Fibroblast of villous mesenchyme (primary cell): Measurements from ENCODE around the gene RASSF7. TPM values are rescaled to one million over a fixed set of nuclear protein-coding genes. Genes with fewer than 3 reads are reported as not detected.

Experiments
- DNase-seq: peaks from one replicate; pipeline ENCODE4 v3.0.0-alpha.2; 2010; ENCODE audit warnings: low read depth
- H3K4me3 ChIP-seq: 2 replicates; pipeline ENCODE4 v1.5.1; 2011; ENCODE audit warnings: low read depth, mild to moderate bottlenecking, low read length
- CTCF ChIP-seq: IDR thresholded peaks from 2 replicates; pipeline ENCODE4 v1.5.1; 2012; ENCODE audit warnings: low read depth, mild to moderate bottlenecking, low read length; ENCODE audit not compliant: insufficient read depth
- total RNA-seq: library from RNA; depleted of rRNA; stranded (reverse); fragments of >200 nt; gene quantifications from 2 replicates; pipeline ENCODE4 v1.2.3, GENCODE V29; 2012

RASSF7 gene
- total RNA-seq, 1 donor, result 15.5 TPM

DNA sequence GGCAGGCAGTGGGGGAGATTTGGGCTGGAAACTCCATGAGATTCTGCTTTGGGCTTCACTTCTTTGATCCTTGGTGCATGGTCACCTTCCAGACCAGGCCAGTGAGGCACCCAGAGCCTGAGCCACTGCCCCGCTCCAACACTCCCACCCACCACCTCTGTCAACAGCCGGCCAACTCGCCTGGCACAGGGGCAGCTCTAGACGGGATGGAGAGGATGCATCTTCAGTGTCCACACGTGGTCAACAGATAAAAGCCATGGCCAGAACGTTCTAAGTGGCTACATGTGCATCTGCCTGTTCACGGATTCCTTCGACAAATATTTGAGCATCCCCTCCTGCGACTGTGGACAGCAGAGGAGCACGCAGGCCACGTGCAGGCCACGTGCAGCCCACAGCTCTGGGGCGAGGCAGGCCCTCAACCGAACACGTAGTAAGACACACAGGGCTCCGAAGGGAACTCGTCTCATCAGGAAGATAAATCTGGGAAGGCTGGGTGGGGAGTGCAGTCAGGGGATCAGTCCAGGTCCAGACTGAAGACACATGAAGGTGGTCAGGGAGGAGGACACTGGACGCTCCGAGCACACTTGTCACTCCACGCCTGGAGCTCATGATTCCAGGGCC is 22.2 kb upstream of the RASSF7 start:
- TF ChIP-seq CTCF, result no peak
- no peak overlapping the region for H3K4me3 ChIP-seq
- no peak for DNase-seq

GRCh38 chr11:539971-540481 is 20.7 kb upstream of the RASSF7 start:
- TF ChIP-seq CTCF, result no peak
- no peak for DNase-seq
- H3K4me3 ChIP-seq, result no peak overlapping the region

DNA sequence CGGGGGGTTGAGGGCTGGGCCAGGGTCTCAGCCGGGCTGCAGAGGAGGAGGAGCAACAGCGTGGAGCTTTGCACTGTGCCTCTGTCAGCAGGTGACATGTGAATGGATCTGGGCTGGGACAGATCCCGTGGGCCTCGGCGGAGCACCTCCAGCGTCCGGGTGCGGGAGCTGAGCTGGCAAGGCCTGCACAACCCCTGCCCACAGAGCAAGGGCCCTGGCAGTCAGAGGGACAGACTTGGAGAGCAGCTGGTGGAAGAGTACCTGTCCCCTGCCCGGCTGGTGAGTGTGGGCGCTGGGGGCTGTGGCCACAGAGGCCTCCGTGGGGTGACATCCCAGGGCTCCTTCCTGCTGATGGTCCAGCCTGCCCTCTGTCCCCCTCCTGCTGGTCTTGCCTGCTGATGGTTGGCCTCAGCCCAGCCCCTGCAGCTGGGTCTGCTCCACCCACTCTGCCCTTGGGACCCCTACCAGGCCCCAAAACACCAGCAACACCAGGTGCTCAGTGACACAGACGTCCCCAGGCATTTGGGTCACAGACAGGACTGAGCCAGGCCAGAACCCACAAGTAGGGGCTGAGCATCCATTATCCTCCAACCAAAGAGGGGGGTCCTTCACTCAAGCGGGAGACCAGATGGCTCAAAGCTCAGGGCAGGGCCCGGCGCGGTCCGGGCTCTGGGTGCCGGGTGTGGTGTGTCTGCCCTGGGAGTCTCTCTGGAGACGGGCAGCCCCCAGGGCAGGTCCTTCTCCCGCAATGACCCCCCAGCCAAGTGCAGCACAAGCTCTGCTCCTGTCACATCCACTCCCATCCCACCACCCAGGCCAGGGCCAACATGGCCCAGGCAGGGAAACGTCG is 20.0 kb upstream of the RASSF7 start:
- TF ChIP-seq CTCF, result no peak
- H3K4me3 ChIP-seq, result no peak overlapping the region
- no peak for DNase-seq

DNA sequence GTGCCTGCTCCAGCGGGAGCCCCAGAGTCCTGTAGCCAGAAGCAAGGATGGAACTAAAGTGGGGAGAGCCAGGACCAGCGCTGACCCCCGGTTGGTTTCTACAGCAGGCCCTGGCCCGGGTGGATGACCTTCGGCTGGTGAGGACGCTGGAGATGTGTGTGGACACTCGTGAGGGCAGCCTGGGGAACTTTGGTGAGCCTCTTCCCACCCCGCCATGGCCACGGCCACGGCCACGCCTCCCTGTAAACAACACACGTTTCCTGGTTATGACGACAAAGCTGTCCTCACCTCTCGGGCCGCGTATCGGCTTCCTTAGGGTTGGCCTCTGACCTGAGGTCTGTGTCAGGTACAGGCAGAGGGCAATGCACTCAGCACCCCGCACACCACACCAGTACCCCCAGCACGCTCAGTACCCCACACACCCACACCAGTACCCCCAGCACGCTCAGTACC is 19.3 kb upstream of the RASSF7 start:
- TF ChIP-seq CTCF, result no peak
- no peak overlapping the region for H3K4me3 ChIP-seq
- DNase-seq, result no peak

- TF ChIP-seq CTCF, result no peak
- DNase-seq, result no peak
- no peak overlapping the region for H3K4me3 ChIP-seq
Measured at GRCh38 chr11:544817-545166, 16.0 kb upstream of the RASSF7 start.

GRCh38 chr11:545171-545570 is 15.6 kb upstream of the RASSF7 start:
- TF ChIP-seq CTCF, result no peak
- no peak for DNase-seq
- no peak overlapping the region for H3K4me3 ChIP-seq
